ENCODE data around the gene TIMM44. TPM values are rescaled to one million over a fixed set of nuclear protein-coding genes. Genes with fewer than 3 reads are reported as not detected.

Gene TIMM44
- total and polyA plus RNA-seq, 2 donors, result 28.1 to 41.8 TPM

DNA sequence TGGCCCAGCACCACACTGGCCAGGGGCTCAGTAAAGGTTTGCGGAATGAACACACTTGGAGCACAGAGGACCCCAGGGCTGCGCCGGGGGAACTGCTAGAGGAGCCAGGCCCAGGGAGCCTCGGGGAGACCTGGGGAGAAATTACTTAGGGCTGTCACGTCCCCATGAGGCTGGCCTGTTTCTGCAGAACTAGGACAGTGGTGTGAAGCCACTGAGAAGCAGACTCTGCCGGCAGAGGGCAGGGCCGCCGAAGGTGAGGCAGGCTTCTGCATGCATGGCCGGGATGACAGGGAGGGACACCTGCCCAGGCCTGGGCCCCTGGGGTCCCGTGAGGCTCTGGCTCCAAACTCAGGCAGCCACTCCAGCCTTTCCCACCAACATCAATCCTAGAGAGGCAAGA is 35.5 kb upstream of the TIMM44 start:
- Histone ChIP-seq H3K9me3 (ENCODE audit: control insufficient read depth in 2 of 2, insufficient read depth in 1 of 2, low read length in 1 of 2) (no peaks in the 10 kb centered on the region), H3K4me1 (ENCODE audit: control insufficient read depth in 2 of 2, insufficient read depth in 2 of 2, low read length in 2 of 2) (no peaks in the 10 kb centered on the region), H3K27ac (ENCODE audit: low read depth in 1 of 2, low read length in 1 of 2) (no peak overlapping the region), H3K36me3 (ENCODE audit: control insufficient read depth in 2 of 2, insufficient read depth in 2 of 2, low read length in 1 of 2) (peaks cover 95 to 96% of the 10 kb centered on the region in 2 donors), H3K4me3 (ENCODE audit: low read length in 2 of 2) (no peak overlapping the region), H3K27me3 (ENCODE audit: control insufficient read depth in 2 of 2, insufficient read depth in 1 of 2, low read length in 1 of 2) (no peaks in the 10 kb centered on the region)
- WGBS, result 91% methylated on average over 10 of the region's 10 CpGs
- DNase-seq (ENCODE audit: low read depth in 6 of 9, low spot score in 9 of 9), result no peak

DNA sequence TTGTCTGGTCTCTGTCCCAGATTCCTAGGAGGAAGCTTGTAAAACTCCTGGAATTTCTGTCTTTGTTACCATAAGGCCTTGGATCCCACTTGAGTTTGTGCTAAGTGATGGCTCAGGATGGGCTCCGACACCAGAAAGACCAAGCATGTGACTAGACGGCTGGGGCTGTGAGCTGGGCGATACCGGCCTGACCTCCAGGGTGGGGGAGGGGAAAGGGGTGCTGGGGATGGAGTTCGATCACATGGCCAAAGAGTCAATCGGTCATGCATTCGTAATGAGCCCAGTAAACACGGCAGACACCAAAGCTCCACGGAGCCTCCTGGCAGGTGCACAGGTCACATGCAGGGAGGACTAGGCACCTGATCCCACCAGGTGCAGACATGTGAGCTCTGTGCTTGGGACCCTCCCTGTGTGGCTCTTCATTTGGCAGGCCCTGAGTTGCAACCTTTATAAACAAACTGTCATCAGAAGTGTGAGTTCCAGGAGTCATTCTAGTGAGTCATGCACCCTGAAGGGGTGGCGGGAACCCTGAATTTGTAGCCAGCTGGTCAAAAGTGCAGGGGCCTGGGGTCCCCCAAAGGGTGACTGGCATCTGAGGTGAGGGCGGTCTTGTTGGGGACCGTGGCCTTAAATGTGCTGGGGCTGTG is 34.8 kb upstream of the TIMM44 start:
- Histone ChIP-seq H3K36me3 (ENCODE audit: control insufficient read depth in 2 of 2, insufficient read depth in 2 of 2, low read length in 1 of 2) (peaks cover 95 to 96% of the 10 kb centered on the region in 2 donors), H3K27me3 (ENCODE audit: control insufficient read depth in 2 of 2, insufficient read depth in 1 of 2, low read length in 1 of 2) (no peaks in the 10 kb centered on the region), H3K27ac (ENCODE audit: low read depth in 1 of 2, low read length in 1 of 2) (no peak overlapping the region), H3K4me1 (ENCODE audit: control insufficient read depth in 2 of 2, insufficient read depth in 2 of 2, low read length in 2 of 2) (no peaks in the 10 kb centered on the region), H3K4me3 (ENCODE audit: low read length in 2 of 2) (no peak overlapping the region), H3K9me3 (ENCODE audit: control insufficient read depth in 2 of 2, insufficient read depth in 1 of 2, low read length in 1 of 2) (no peaks in the 10 kb centered on the region)
- 95% methylated on average over 12 of the region's 12 CpGs for WGBS
- no peak for DNase-seq (ENCODE audit: low read depth in 6 of 9, low spot score in 9 of 9)

GRCh38 chr19:7977723-7978040 is 34.2 kb upstream of the TIMM44 start:
- Histone ChIP-seq H3K36me3 (ENCODE audit: control insufficient read depth in 2 of 2, insufficient read depth in 2 of 2, low read length in 1 of 2) (peaks cover 89 to 92% of the 10 kb centered on the region in 2 donors), H3K9me3 (ENCODE audit: control insufficient read depth in 2 of 2, insufficient read depth in 1 of 2, low read length in 1 of 2) (no peaks in the 10 kb centered on the region), H3K4me3 (ENCODE audit: low read length in 2 of 2) (no peak overlapping the region), H3K27ac (ENCODE audit: low read depth in 1 of 2, low read length in 1 of 2) (no peak overlapping the region), H3K4me1 (ENCODE audit: control insufficient read depth in 2 of 2, insufficient read depth in 2 of 2, low read length in 2 of 2) (no peaks in the 10 kb centered on the region), H3K27me3 (ENCODE audit: control insufficient read depth in 2 of 2, insufficient read depth in 1 of 2, low read length in 1 of 2) (no peaks in the 10 kb centered on the region)
- 98% methylated on average over 6 of the region's 6 CpGs for WGBS
- no peak for DNase-seq (ENCODE audit: low read depth in 6 of 9, low spot score in 9 of 9)

- Histone ChIP-seq H3K4me3 (ENCODE audit: low read length in 2 of 2) (no peak overlapping the region), H3K27me3 (ENCODE audit: control insufficient read depth in 2 of 2, insufficient read depth in 1 of 2, low read length in 1 of 2) (no peaks in the 10 kb centered on the region), H3K27ac (ENCODE audit: low read depth in 1 of 2, low read length in 1 of 2) (no peak overlapping the region), H3K9me3 (ENCODE audit: control insufficient read depth in 2 of 2, insufficient read depth in 1 of 2, low read length in 1 of 2) (peaks cover 0 to under 1% of the 10 kb centered on the region in 2 donors), H3K36me3 (ENCODE audit: control insufficient read depth in 2 of 2, insufficient read depth in 2 of 2, low read length in 1 of 2) (peaks cover 90 to 92% of the 10 kb centered on the region in 2 donors), H3K4me1 (ENCODE audit: control insufficient read depth in 2 of 2, insufficient read depth in 2 of 2, low read length in 2 of 2) (no peaks in the 10 kb centered on the region)
- WGBS, result 98% methylated on average over 15 of the region's 15 CpGs
- no peak for DNase-seq (ENCODE audit: low read depth in 6 of 9, low spot score in 9 of 9)
Measured at GRCh38 chr19:7977021-7977722, 33.7 kb upstream of the TIMM44 start.

GRCh38 chr19:7976461-7976860 is 33.0 kb upstream of the TIMM44 start:
- Histone ChIP-seq H3K27ac (ENCODE audit: low read depth in 1 of 2, low read length in 1 of 2) (no peak overlapping the region), H3K4me3 (ENCODE audit: low read length in 2 of 2) (no peak overlapping the region), H3K4me1 (ENCODE audit: control insufficient read depth in 2 of 2, insufficient read depth in 2 of 2, low read length in 2 of 2) (no peaks in the 10 kb centered on the region), H3K36me3 (ENCODE audit: control insufficient read depth in 2 of 2, insufficient read depth in 2 of 2, low read length in 1 of 2) (peaks cover 90 to 92% of the 10 kb centered on the region in 2 donors), H3K9me3 (ENCODE audit: control insufficient read depth in 2 of 2, insufficient read depth in 1 of 2, low read length in 1 of 2) (peaks cover 0 to 1% of the 10 kb centered on the region in 2 donors), H3K27me3 (ENCODE audit: control insufficient read depth in 2 of 2, insufficient read depth in 1 of 2, low read length in 1 of 2) (no peaks in the 10 kb centered on the region)
- no peak for DNase-seq (ENCODE audit: low read depth in 6 of 9, low spot score in 9 of 9)
- 100% methylated on average over 4 of the region's 4 CpGs for WGBS

DNA sequence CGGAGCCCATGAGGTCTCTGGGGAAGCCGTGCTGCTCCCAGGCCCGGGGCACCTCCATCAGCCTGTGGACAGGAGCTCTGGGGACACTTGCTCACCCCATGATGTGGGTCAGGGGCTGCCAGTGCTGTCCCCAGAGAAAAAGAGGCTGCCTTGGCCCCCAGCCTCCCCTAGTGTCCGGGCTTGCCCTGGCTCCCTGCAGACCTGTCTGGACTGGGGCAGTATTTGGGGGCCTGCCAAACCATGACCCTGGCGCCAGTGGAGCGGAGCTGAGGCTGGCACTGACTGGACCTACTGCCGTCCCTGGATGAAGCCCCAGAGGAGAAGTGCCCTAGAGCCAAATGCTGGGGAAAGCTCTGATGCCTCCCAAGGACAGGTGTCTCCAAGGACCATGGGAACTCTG is 31.6 kb upstream of the TIMM44 start:
- H3K27ac ChIP-seq (ENCODE audit: low read depth in 1 of 2, low read length in 1 of 2), result no peak overlapping the region
- 98% methylated on average over 7 of the region's 7 CpGs for WGBS
- H3K9me3 ChIP-seq (ENCODE audit: control insufficient read depth in 2 of 2, insufficient read depth in 1 of 2, low read length in 1 of 2), result peaks cover 0 to 1% of the 10 kb centered on the region in 2 donors
- no peaks in the 10 kb centered on the region for H3K4me1 ChIP-seq (ENCODE audit: control insufficient read depth in 2 of 2, insufficient read depth in 2 of 2, low read length in 2 of 2)
- H3K36me3 ChIP-seq (ENCODE audit: control insufficient read depth in 2 of 2, insufficient read depth in 2 of 2, low read length in 1 of 2), result peaks cover 80 to 83% of the 10 kb centered on the region in 2 donors
- H3K27me3 ChIP-seq (ENCODE audit: control insufficient read depth in 2 of 2, insufficient read depth in 1 of 2, low read length in 1 of 2), result no peaks in the 10 kb centered on the region
- no peak for DNase-seq (ENCODE audit: low read depth in 6 of 9, low spot score in 9 of 9)
- no peak overlapping the region for H3K4me3 ChIP-seq (ENCODE audit: low read length in 2 of 2)

DNA sequence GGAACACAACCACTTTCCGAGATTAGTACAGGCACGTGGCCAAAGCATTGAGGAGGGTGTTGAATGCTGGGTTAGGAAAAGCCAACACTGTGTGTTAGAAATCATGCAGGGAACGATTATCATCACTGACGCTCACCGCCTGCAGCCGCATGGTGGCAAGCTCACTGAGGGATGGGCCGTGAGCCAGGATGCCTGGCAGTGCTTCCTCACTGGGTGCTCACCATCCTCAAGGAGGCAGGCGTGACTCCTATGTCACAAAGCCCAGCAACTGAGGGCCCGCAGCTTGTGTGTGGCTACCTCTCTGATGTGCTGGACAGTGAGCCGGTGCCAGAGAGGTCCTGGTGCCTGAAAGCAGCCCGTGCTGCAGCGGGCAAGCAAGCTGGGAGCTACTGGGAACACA is 30.4 kb upstream of the TIMM44 start:
- 98% methylated on average over 12 of the region's 12 CpGs for WGBS
- Histone ChIP-seq H3K27ac (ENCODE audit: low read depth in 1 of 2, low read length in 1 of 2) (no peak overlapping the region), H3K36me3 (ENCODE audit: control insufficient read depth in 2 of 2, insufficient read depth in 2 of 2, low read length in 1 of 2) (peaks cover 76 to 79% of the 10 kb centered on the region in 2 donors), H3K4me1 (ENCODE audit: control insufficient read depth in 2 of 2, insufficient read depth in 2 of 2, low read length in 2 of 2) (no peaks in the 10 kb centered on the region), H3K27me3 (ENCODE audit: control insufficient read depth in 2 of 2, insufficient read depth in 1 of 2, low read length in 1 of 2) (no peaks in the 10 kb centered on the region), H3K9me3 (ENCODE audit: control insufficient read depth in 2 of 2, insufficient read depth in 1 of 2, low read length in 1 of 2) (peaks cover 0 to 1% of the 10 kb centered on the region in 2 donors), H3K4me3 (ENCODE audit: low read length in 2 of 2) (no peak overlapping the region)
- no peak for DNase-seq (ENCODE audit: low read depth in 6 of 9, low spot score in 9 of 9)

DNA sequence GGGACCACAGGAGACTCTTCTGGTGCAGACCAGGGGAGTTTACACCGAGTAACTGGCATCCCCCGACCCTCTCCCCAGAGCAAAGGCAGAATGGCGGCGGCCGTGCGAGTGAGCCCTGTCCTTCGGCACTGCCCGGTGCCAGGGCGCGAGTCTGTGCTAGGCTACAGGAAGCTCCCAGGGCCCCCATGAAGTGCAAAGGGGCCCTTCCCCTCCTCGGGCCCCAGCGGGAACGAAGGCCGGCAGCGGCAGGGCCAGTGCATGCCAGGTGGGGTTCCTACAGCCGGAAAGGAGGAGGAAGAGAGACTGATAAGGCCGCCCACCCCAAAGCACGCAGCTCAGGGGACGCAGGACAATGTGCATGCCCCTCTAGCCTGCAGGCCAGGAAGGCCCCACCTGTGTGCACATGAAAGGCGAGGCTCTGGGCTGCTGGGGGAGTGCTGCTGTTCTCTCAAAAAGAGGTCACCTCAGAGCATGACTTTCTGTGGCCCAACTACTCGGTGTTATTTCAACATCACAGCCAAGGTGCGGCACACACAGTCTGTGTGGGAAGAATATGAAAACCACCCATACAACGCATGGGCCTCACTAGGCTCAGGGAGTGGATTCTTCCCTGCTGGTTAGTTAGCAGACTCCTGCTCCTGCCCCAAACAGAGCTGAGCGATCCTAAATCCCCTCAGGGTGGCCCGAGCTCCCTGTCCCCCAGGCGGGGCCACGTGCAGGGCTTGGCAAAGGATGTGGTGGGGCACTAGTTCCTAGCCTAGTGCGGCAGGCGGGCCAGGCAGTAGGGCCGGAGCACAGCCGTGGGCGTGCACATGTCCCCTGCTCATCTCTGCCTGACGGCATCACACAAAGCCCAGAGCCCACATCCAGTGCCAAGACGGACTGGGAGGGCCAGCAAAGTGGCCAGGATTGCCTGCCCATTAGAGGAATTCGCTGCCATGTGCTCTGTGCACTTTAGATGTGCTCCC is 28.4 kb upstream of the TIMM44 start:
- no peak overlapping the region for H3K27ac ChIP-seq (ENCODE audit: low read depth in 1 of 2, low read length in 1 of 2)
- H3K9me3 ChIP-seq (ENCODE audit: control insufficient read depth in 2 of 2, insufficient read depth in 1 of 2, low read length in 1 of 2), result peaks cover 0 to 1% of the 10 kb centered on the region in 2 donors
- H3K4me3 ChIP-seq (ENCODE audit: low read length in 2 of 2), result no peak overlapping the region
- H3K27me3 ChIP-seq (ENCODE audit: control insufficient read depth in 2 of 2, insufficient read depth in 1 of 2, low read length in 1 of 2), result no peaks in the 10 kb centered on the region
- no peak for DNase-seq (ENCODE audit: low read depth in 6 of 9, low spot score in 9 of 9)
- H3K36me3 ChIP-seq (ENCODE audit: control insufficient read depth in 2 of 2, insufficient read depth in 2 of 2, low read length in 1 of 2), result peaks cover 75 to 79% of the 10 kb centered on the region in 2 donors
- WGBS, result 94% methylated on average over 35 of the region's 35 CpGs
- no peaks in the 10 kb centered on the region for H3K4me1 ChIP-seq (ENCODE audit: control insufficient read depth in 2 of 2, insufficient read depth in 2 of 2, low read length in 2 of 2)
